SJCRH30 (cell line): ENCODE data around the gene CCDC201. TPM values are rescaled to one million over a fixed set of nuclear protein-coding genes. Genes with fewer than 3 reads are reported as not detected.
"Not testable (repeated sequence)": the region's sequence is repeated elsewhere in the genome, so short reads cannot be mapped to it uniquely, and the experiment has no call there.

ENCODE experiments used
- DNase-seq, 2 experiments: peaks; one replicate each; pipeline ENCODE4 v3.0.0-alpha.2; 2015 to 2020
- H3K27ac ChIP-seq: fragments of 250-450 bp; sonication (Bioruptor Pico); 2 replicates; pipeline ENCODE4 v1.5.1; 2020; ENCODE audit warnings: mild to moderate bottlenecking, moderate library complexity
- H3K27me3 ChIP-seq: fragments of 250-450 bp; sonication (Bioruptor Pico); 2 replicates; pipeline ENCODE4 v1.5.1; 2020; ENCODE audit warnings: mild to moderate bottlenecking, moderate library complexity
- H3K36me3 ChIP-seq: fragments of 250-450 bp; sonication (Bioruptor Pico); 2 replicates; pipeline ENCODE4 v1.5.1; 2020; ENCODE audit warnings: mild to moderate bottlenecking, moderate library complexity
- H3K4me1 ChIP-seq: fragments of 250-450 bp; sonication (Bioruptor Pico); 2 replicates; pipeline ENCODE4 v1.5.1; 2020; ENCODE audit warnings: mild to moderate bottlenecking, moderate library complexity
- H3K4me3 ChIP-seq: fragments of 250-450 bp; sonication (Bioruptor Pico); 2 replicates; pipeline ENCODE4 v1.5.1; 2020; ENCODE audit warnings: mild to moderate bottlenecking, moderate library complexity
- H3K9me3 ChIP-seq: fragments of 250-450 bp; sonication (Bioruptor Pico); replicated peaks from 2 replicates; pipeline ENCODE4 v1.5.1; 2020; ENCODE audit warnings: mild to moderate bottlenecking, moderate library complexity
- total RNA-seq: library from RNA; depleted of rRNA; stranded (reverse); fragments of >200 nt; shearing (Covaris generic); gene quantifications from 2 replicates; pipeline ENCODE4 v1.2.3, GENCODE V29; 2014; rRNA removed

The CCDC201 gene
- total RNA-seq, 1 experiment from 2014 or later, result not detected

- H3K27ac ChIP-seq, DNase-seq, H3K36me3 ChIP-seq, H3K9me3 ChIP-seq, H3K27me3 ChIP-seq, H3K4me1 ChIP-seq, H3K4me3 ChIP-seq: not testable (repeated sequence)
Measured at GRCh38 chr7:45829846-45830245, 43.0 kb downstream of the CCDC201 start.

GRCh38 chr7:45827731-45828130, 45.2 kb downstream of the CCDC201 start:
- H3K27me3 ChIP-seq, result not testable (repeated sequence)

GRCh38 chr7:45826550-45826949, 46.3 kb downstream of the CCDC201 start:
- not testable (repeated sequence) for H3K9me3 ChIP-seq, H3K4me1 ChIP-seq, H3K27me3 ChIP-seq, H3K36me3 ChIP-seq, DNase-seq, H3K27ac ChIP-seq, H3K4me3 ChIP-seq

More at GRCh38 chr7:45827731-45828130, 45.2 kb downstream of the CCDC201 start:
- not testable (repeated sequence) for H3K9me3 ChIP-seq, H3K4me3 ChIP-seq, DNase-seq, H3K36me3 ChIP-seq, H3K4me1 ChIP-seq, H3K27ac ChIP-seq

- not testable (repeated sequence) for H3K4me3 ChIP-seq, H3K9me3 ChIP-seq, H3K27me3 ChIP-seq, H3K36me3 ChIP-seq, DNase-seq, H3K27ac ChIP-seq, H3K4me1 ChIP-seq
Measured at GRCh38 chr7:45818763-45819162, 54.1 kb downstream of the CCDC201 start.

- H3K27ac ChIP-seq, H3K36me3 ChIP-seq, DNase-seq, H3K9me3 ChIP-seq, H3K4me1 ChIP-seq, H3K4me3 ChIP-seq, H3K27me3 ChIP-seq: not testable (repeated sequence)
Measured at GRCh38 chr7:45817913-45818312, 55.0 kb downstream of the CCDC201 start.

GRCh38 chr7:45817016-45817415, 55.9 kb downstream of the CCDC201 start:
- H3K9me3 ChIP-seq, H3K36me3 ChIP-seq, H3K27ac ChIP-seq, H3K4me1 ChIP-seq, H3K4me3 ChIP-seq, H3K27me3 ChIP-seq, DNase-seq: not testable (repeated sequence)

GRCh38 chr7:45814216-45815118, 58.4 kb downstream of the CCDC201 start:
- DNase-seq, H3K9me3 ChIP-seq: not testable (repeated sequence)

GRCh38 chr7:45813771-45814170, 59.1 kb downstream of the CCDC201 start:
- H3K27ac ChIP-seq, H3K9me3 ChIP-seq, H3K4me3 ChIP-seq, H3K36me3 ChIP-seq, H3K4me1 ChIP-seq, DNase-seq, H3K27me3 ChIP-seq: not testable (repeated sequence)

More at GRCh38 chr7:45814216-45815118, 58.4 kb downstream of the CCDC201 start:
- H3K27ac ChIP-seq, H3K36me3 ChIP-seq, H3K4me1 ChIP-seq, H3K4me3 ChIP-seq, H3K27me3 ChIP-seq: not testable (repeated sequence)

- Histone ChIP-seq H3K9me3 (no peaks in the 10 kb centered on the region), H3K36me3 (no peaks in the 10 kb centered on the region)
- no peak for DNase-seq
Measured at GRCh38 chr7:45812946-45813345, 59.9 kb downstream of the CCDC201 start.

GRCh38 chr7:45811652-45812234, 61.1 kb downstream of the CCDC201 start:
- not testable (repeated sequence) for H3K9me3 ChIP-seq, H3K4me3 ChIP-seq, H3K36me3 ChIP-seq, H3K27ac ChIP-seq, DNase-seq, H3K4me1 ChIP-seq, H3K27me3 ChIP-seq

More at GRCh38 chr7:45812946-45813345, 59.9 kb downstream of the CCDC201 start:
- Histone ChIP-seq H3K27me3 (no peaks in the 10 kb centered on the region), H3K4me3 (no peak overlapping the region), H3K27ac (no peak overlapping the region), H3K4me1 (no peaks in the 10 kb centered on the region)

GRCh38 chr7:45810451-45811005, 62.4 kb downstream of the CCDC201 start:
- H3K4me3 ChIP-seq, DNase-seq, H3K4me1 ChIP-seq, H3K27ac ChIP-seq, H3K36me3 ChIP-seq, H3K27me3 ChIP-seq, H3K9me3 ChIP-seq: not testable (repeated sequence)

Other genes with a start within 250 kb of the CCDC201 start
- gene IGFBP1, start 15.4 kb upstream of the CCDC201 start, total RNA-seq, result not detected in 2 replicates
- 0.56 TPM in 1 of 2 replicates, not detected in the other for gene IGFBP3, start 48.2 kb upstream of the CCDC201 start, total RNA-seq